GM18517 (cell line): ENCODE data around the gene GJD4.

Experiments used
- ATAC-seq: cut with Tn5 transposase; IDR thresholded peaks from one replicate; pipeline ENCODE4 v1.9.1; 2021; ENCODE audit warnings: mild to moderate bottlenecking, moderate library complexity; ENCODE audit not compliant: unreplicated experiment

GJD4 gene

DNA sequence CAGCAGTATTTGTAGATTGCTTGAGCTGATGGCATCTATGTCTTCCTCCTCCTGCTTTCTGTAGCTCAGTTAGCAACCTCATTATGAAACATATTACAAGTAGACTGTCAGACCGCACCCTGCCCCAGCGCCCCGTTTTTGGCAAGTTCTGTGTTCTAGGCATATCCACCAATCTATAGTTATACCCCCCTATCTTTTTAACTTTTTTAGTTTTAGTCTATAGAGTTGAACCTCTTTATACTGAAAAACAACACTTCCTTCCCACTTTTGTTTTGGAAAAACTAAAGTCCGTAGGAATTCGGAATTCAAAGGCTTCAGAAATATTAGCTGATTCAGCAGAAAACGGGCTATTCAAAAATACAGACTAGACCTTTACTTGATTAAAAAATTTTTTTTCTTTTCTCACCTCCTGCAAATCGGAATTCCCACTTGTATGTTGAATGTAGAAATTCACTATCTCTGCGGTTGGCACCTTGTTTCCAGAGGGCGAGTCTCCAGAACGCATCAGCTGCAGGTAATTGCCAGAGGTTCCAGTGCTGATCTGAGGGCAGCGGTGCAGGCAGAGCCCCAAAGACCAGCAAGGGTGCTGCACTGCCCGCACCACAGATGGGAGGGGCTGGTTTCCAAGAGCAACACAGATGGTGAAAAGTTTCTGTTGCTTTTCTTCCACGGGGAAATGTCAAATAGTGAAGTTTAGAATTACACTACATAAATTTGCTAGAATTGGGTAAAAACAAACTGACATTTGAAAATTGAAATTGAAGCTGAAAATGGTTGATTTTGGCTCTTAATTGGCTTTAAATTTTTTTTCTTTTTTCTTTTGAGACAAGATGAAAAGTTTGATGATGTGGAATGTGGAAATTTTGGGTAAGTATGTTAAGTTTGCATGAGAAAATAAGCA is 39.2 kb downstream of the GJD4 start:
- no peak for ATAC-seq

DNA sequence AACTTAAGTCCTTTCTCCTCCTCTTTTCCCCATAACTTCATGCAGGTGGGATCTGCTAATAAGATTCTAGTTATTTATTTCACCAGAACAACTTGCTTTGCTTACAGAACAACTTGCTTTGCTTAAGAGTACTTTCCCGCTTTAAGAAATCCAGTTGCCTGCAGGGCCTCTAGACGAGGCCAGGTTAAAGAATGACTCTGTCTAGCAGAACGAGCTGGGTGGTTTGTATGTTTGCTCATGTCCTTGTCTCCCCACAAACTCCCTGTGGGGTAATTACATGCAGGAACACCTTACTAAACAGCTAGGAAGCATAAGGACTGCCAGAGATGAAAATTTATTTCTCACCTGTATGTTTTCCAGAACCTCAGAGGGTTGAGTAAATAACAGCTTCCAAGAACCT is 45.8 kb downstream of the GJD4 start:
- no peak for ATAC-seq

DNA sequence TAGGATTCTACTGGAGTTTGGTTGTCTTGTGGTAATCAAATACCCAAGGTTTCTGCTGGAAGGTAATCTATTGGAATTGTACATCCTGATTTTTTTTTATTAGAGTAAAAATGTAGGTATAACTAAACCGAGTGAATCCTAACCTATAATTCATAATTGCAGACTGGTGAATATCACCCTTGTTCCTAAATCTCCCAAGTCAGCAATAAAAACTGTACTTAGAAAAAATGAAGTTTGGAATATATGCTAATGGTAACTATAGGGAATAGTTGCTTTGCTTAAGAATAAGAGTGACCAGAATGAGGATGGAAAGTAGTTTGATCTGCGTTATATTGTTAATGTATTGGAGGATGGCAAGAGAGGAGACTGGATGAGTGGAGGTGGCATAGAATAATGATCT is 47.7 kb downstream of the GJD4 start:
- no peak for ATAC-seq

DNA sequence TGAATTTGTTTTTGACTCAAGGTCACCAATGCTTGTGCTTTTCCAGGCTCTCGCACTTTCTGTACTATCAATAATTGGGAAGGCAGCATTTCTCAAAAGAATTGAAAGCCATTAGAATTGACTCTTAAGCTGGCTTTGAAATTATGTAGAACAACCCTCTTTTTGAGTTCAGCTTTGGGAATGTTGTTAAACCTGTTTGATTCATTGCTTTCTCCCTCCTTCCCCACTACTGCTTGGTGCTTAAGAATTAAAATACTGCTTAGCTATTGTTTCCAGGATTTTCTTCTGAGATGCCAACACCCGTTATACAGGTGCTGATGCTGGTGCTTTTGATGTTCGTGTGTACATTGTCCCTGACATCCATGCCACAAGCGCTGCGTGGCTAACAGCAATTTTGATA is 52.5 kb downstream of the GJD4 start:
- no peak for ATAC-seq
